Lower lobe of right lung (tissue), 2 donors: ENCODE data around the gene TMEM200A. TPM values are rescaled to one million over a fixed set of nuclear protein-coding genes. Genes with fewer than 3 reads are reported as not detected.

Source experiments
- ATAC-seq, 2 donors: fragments of 200-7000 bp; cut with Tn5 transposase; one replicate each; pipeline ENCODE4 v1.9.1; 2020 to 2022; ENCODE audit warnings: mild to moderate bottlenecking in 2 of 2, moderate library complexity in 2 of 2
- DNase-seq: peaks from one replicate; pipeline ENCODE4 v3.0.0-alpha.2; 2020
- H3K27ac ChIP-seq: fragments of 200-600 bp; one replicate; pipeline ENCODE4 v1.8.0; 2022
- H3K27me3 ChIP-seq: fragments of 200-600 bp; one replicate; pipeline ENCODE4 v1.8.0; 2022; ENCODE audit warnings: low read depth
- H3K36me3 ChIP-seq: fragments of 200-600 bp; one replicate; pipeline ENCODE4 v1.8.0; 2022; ENCODE audit warnings: mild to moderate bottlenecking
- H3K4me1 ChIP-seq: fragments of 200-600 bp; one replicate; pipeline ENCODE4 v1.8.0; 2022
- H3K4me3 ChIP-seq: fragments of 200-600 bp; one replicate; pipeline ENCODE4 v1.8.0; 2022; ENCODE audit warnings: mild to moderate bottlenecking
- H3K9me3 ChIP-seq: fragments of 200-600 bp; one replicate; pipeline ENCODE4 v1.8.0; 2022
- CTCF ChIP-seq: fragments of 200-600 bp; IDR thresholded peaks from one replicate; pipeline ENCODE4 v1.8.0; 2022; ENCODE audit warnings: antibody characterized with exemption, mild to moderate bottlenecking
- intact Hi-C: fragments of 100-400 bp; cut with DNase I; formaldehyde crosslinking; loops from one replicate; pipeline ENCODE4 v1.11.0; 2022
- total RNA-seq: library from RNA; stranded (reverse); fragmentation: NEBNext Ultra II Directional; extraction: Animal tissue kit (Norgen Biotek cat#: 25700); gene quantifications from one replicate; pipeline ENCODE4 v1.2.1, GENCODE V29; 2021
- donor health status: DM: no; HTN: yes; CAD: no; lungs with severe emphysema.

The TMEM200A gene
- total RNA-seq, 1 donor from 2014 or later: 4.3 TPM

GRCh38 chr6:130382872-130383490, 17.2 kb downstream of the TMEM200A start:
- Histone ChIP-seq H3K27me3 (no peaks in the 10 kb centered on the region), H3K27ac (no peak overlapping the region), H3K36me3 (no peaks in the 10 kb centered on the region), H3K4me1 (no peaks in the 10 kb centered on the region), H3K9me3 (no peaks in the 10 kb centered on the region), H3K4me3 (no peak overlapping the region)
- intact Hi-C loops: no loop called here
- TF ChIP-seq CTCF: no peak
- ATAC-seq (no peak), DNase-seq (no peak)

- no peak for TF ChIP-seq CTCF
- H3K27ac ChIP-seq: no peak overlapping the region
- H3K27me3 ChIP-seq: no peaks in the 10 kb centered on the region
- H3K4me1 ChIP-seq: no peaks in the 10 kb centered on the region
- H3K36me3 ChIP-seq: no peaks in the 10 kb centered on the region
- no peaks in the 10 kb centered on the region for H3K9me3 ChIP-seq
- no peak for DNase-seq
- intact Hi-C loops: no loop called here
- no peak for ATAC-seq
- no peak overlapping the region for H3K4me3 ChIP-seq
Observed at GRCh38 chr6:130385064-130385695, 19.4 kb downstream of the TMEM200A start.

- H3K4me1 ChIP-seq: no peaks in the 10 kb centered on the region
- H3K27ac ChIP-seq: no peak overlapping the region
- TF ChIP-seq CTCF: no peak
- no peak for ATAC-seq
- H3K9me3 ChIP-seq: no peaks in the 10 kb centered on the region
- no peak overlapping the region for H3K4me3 ChIP-seq
- intact Hi-C loops: no loop called here
- H3K27me3 ChIP-seq: no peaks in the 10 kb centered on the region
- DNase-seq: no peak
- no peaks in the 10 kb centered on the region for H3K36me3 ChIP-seq
Observed at GRCh38 chr6:130389142-130389541, 23.3 kb downstream of the TMEM200A start.

GRCh38 chr6:130390890-130391289, 25.1 kb downstream of the TMEM200A start:
- no peak for TF ChIP-seq CTCF
- Histone ChIP-seq H3K9me3 (no peaks in the 10 kb centered on the region), H3K27me3 (no peaks in the 10 kb centered on the region), H3K4me3 (no peak overlapping the region), H3K4me1 (no peaks in the 10 kb centered on the region), H3K36me3 (no peaks in the 10 kb centered on the region), H3K27ac (no peak overlapping the region)
- DNase-seq (no peak), ATAC-seq (no peak)
- intact Hi-C loops: no loop called here

- no peak for DNase-seq
- H3K27ac ChIP-seq: no peak overlapping the region
- TF ChIP-seq CTCF: no peak
- no peaks in the 10 kb centered on the region for H3K27me3 ChIP-seq
- ATAC-seq: no peak
- no peaks in the 10 kb centered on the region for H3K9me3 ChIP-seq
- H3K4me3 ChIP-seq: no peak overlapping the region
- H3K36me3 ChIP-seq: no peaks in the 10 kb centered on the region
- H3K4me1 ChIP-seq: no peaks in the 10 kb centered on the region
- intact Hi-C loops: no loop called here
Observed at GRCh38 chr6:130393306-130393705, 27.5 kb downstream of the TMEM200A start.
